Esophagus muscularis mucosa (tissue), 4 donors: ENCODE measurements around the gene MYOM3.

Source experiments
- CTCF ChIP-seq, 3 experiments: fragments of 200-600 bp in 2 of 3; fragments of 450-650 bp in 1 of 3; sonication (generic) in 2 of 3; IDR thresholded peaks; one replicate each; pipeline ENCODE4 v1.5.1; 2017 to 2019; ENCODE audit warnings: antibody characterized with exemption in 3 of 3, mild to moderate bottlenecking in 2 of 3, moderate library complexity in 1 of 3
- EP300 ChIP-seq: sonication (generic); formaldehyde crosslinking; IDR thresholded peaks from one replicate; pipeline ENCODE4 v1.6.1; 2017; ENCODE audit warnings: antibody characterized with exemption
- POLR2A ChIP-seq: fragments of 450-650 bp; IDR thresholded peaks from one replicate; pipeline ENCODE4 v1.6.1; 2017; ENCODE audit warnings: antibody characterized with exemption, moderate library complexity, mild to moderate bottlenecking, low read depth

DNA sequence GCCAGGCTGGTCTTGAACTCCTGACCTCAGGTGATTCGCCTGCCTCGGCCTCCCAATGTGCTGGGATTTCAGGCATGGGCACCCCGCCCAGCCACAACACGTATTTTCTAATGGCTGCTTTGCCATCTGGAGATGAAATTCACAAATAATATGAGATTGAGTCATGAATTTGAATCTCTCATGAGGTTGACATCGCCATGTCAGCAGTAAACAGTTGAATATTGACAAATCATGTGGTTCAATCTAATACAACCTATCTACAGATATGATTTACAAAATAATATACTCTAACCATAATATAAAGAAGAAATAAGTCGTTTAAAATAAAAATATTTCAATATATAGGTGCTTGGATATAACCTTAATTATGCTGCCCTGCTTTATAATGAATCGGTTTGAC is 42.1 kb downstream of the MYOM3 start:
- TF ChIP-seq CTCF (IDR thresholded peaks at IDR 0.05) (no peak), EP300 (no peak), POLR2A (no peak)
